ENCODE data around the gene ATP6V0D1.

DNA sequence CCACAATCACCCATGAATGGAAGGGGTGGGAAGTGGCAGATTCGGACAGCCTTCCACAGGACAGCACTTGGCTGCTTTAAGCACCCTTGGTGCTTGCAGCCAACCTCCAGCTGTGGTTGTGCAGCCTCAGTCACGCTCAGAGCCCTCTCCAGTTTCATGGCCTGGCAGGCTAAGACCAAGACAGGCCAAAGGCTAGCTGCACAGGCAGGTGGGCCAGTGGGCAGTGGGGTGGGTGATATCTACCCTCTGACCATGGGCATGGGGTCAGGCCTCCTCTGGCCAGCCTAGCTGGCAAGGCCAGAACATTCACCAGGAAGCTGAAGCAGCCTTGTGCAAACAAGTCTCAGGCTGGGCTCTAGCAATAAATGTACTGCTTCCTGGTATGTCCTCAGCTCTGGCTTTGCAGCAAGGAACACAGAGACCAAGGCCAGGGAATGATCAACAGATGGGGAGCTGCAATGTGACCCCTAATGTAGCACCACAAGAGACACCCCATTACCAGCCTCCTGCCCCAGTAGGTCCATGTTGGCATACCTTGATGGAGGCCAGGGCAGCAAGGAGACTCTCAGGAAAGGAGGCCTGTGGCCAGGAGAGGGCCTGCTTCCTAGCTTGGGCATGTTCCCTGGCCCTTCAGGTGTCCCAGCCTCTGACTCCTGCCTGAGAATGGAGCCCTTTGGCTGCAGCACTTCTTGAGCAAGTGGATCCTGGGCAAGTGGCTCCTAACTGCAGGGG is 29.1 kb downstream of the ATP6V0D1 start:
- TF ChIP-seq EZH2 (IDR thresholded peaks at IDR 0.05; ENCODE audit: borderline replicate concordance, insufficient read depth, low read length, poor library complexity, severe bottlenecking) (no peak), POLR2AphosphoS5 (IDR thresholded peaks at IDR 0.05) (no peak), RAD21 (conservative IDR thresholded peaks at IDR 0.05) (no peak), EP300 (conservative IDR thresholded peaks at IDR 0.05; ENCODE audit: poor library complexity, severe bottlenecking) (no peak), TAF1 (IDR thresholded peaks at IDR 0.05; ENCODE audit: low read depth) (no peak)
- TF ChIP-seq, protein P1, sequence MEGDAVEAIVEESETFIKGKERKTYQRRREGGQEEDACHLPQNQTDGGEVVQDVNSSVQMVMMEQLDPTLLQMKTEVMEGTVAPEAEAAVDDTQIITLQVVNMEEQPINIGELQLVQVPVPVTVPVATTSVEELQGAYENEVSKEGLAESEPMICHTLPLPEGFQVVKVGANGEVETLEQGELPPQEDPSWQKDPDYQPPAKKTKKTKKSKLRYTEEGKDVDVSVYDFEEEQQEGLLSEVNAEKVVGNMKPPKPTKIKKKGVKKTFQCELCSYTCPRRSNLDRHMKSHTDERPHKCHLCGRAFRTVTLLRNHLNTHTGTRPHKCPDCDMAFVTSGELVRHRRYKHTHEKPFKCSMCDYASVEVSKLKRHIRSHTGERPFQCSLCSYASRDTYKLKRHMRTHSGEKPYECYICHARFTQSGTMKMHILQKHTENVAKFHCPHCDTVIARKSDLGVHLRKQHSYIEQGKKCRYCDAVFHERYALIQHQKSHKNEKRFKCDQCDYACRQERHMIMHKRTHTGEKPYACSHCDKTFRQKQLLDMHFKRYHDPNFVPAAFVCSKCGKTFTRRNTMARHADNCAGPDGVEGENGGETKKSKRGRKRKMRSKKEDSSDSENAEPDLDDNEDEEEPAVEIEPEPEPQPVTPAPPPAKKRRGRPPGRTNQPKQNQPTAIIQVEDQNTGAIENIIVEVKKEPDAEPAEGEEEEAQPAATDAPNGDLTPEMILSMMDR (IDR thresholded peaks at IDR 0.05; ENCODE audit: poor library complexity, severe bottlenecking): no peak
- TF ChIP-seq, protein P2, sequence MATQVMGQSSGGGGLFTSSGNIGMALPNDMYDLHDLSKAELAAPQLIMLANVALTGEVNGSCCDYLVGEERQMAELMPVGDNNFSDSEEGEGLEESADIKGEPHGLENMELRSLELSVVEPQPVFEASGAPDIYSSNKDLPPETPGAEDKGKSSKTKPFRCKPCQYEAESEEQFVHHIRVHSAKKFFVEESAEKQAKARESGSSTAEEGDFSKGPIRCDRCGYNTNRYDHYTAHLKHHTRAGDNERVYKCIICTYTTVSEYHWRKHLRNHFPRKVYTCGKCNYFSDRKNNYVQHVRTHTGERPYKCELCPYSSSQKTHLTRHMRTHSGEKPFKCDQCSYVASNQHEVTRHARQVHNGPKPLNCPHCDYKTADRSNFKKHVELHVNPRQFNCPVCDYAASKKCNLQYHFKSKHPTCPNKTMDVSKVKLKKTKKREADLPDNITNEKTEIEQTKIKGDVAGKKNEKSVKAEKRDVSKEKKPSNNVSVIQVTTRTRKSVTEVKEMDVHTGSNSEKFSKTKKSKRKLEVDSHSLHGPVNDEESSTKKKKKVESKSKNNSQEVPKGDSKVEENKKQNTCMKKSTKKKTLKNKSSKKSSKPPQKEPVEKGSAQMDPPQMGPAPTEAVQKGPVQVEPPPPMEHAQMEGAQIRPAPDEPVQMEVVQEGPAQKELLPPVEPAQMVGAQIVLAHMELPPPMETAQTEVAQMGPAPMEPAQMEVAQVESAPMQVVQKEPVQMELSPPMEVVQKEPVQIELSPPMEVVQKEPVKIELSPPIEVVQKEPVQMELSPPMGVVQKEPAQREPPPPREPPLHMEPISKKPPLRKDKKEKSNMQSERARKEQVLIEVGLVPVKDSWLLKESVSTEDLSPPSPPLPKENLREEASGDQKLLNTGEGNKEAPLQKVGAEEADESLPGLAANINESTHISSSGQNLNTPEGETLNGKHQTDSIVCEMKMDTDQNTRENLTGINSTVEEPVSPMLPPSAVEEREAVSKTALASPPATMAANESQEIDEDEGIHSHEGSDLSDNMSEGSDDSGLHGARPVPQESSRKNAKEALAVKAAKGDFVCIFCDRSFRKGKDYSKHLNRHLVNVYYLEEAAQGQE (IDR thresholded peaks at IDR 0.05; ENCODE audit: borderline replicate concordance): no peak
